AG09319 (cell line): ENCODE measurements around the gene HS6ST3.

Source experiments
- DNase-seq: peaks from one replicate; pipeline ENCODE4 v3.0.0-alpha.2; 2010; ENCODE audit warnings: low read depth; ENCODE audit errors: extremely low read depth
- CTCF ChIP-seq: IDR thresholded peaks from 2 replicates; pipeline ENCODE4 v1.5.1; 2011; ENCODE audit warnings: low read depth, mild to moderate bottlenecking, inconsistent platforms, low read length, moderate library complexity

Gene HS6ST3

GRCh38 chr13:96426167-96426566, 336.3 kb downstream of the HS6ST3 start:
- no peak for TF ChIP-seq CTCF
- no peak for DNase-seq

- TF ChIP-seq CTCF = no peak
- DNase-seq = no peak
These were observed 339.0 kb downstream of the HS6ST3 start for GRCh38 chr13:96428911-96429310.

- DNase-seq = no peak
- TF ChIP-seq CTCF = no peak
These were observed 341.2 kb downstream of the HS6ST3 start for GRCh38 chr13:96431044-96431581.

GRCh38 chr13:96444676-96445075, 354.8 kb downstream of the HS6ST3 start:
- DNase-seq = no peak

GRCh38 chr13:96449920-96450319, 360.0 kb downstream of the HS6ST3 start:
- DNase-seq = no peak
- no peak for TF ChIP-seq CTCF

More at GRCh38 chr13:96444676-96445075, 354.8 kb downstream of the HS6ST3 start:
- TF ChIP-seq CTCF = no peak

GRCh38 chr13:96450326-96451020, 360.6 kb downstream of the HS6ST3 start:
- no peak for DNase-seq
- no peak for TF ChIP-seq CTCF

GRCh38 chr13:96454466-96454865, 364.6 kb downstream of the HS6ST3 start:
- DNase-seq = no peak
- TF ChIP-seq CTCF = no peak
